B cell (primary cell): Measurements from ENCODE around the gene SSUH2. TPM values are rescaled to one million over a fixed set of nuclear protein-coding genes. Genes with fewer than 3 reads are reported as not detected.

Source experiments
- ATAC-seq: fragments of 200-7000 bp; cut with Tn5 transposase; one replicate; pipeline ENCODE4 v1.10.0; 2021; ENCODE audit warnings: low read depth, mild to moderate bottlenecking, moderate number of reproducible peaks, moderate library complexity
- CTCF ChIA-PET: fragments of 350-600 bp; sonication (Branson Sonifier 250); formaldehyde crosslinking; loops from one replicate; lab custom pipeline; 2021; ENCODE audit warnings: antibody characterized with exemption, inconsistent platforms; lab: Charles Lee
- POLR2A ChIA-PET: fragments of 350-600 bp; sonication (Branson Sonifier 250); formaldehyde crosslinking; loops from one replicate; lab custom pipeline; 2021; ENCODE audit warnings: antibody characterized with exemption; lab: Charles Lee
- DNase-seq: peaks from one replicate; pipeline ENCODE4 v3.0.0; 2013
- H2AFZ ChIP-seq: 2 replicates; pipeline ENCODE4 v1.6.1; 2012; ENCODE audit warnings: mild to moderate bottlenecking, low read depth, low read length; ENCODE audit not compliant: insufficient read depth, poor library complexity, severe bottlenecking
- H3K27ac ChIP-seq, 2 donors: 1 replicate in 1 of 2; 2 replicates in 1 of 2; pipeline ENCODE4 v1.5.1; 2012 to 2013; ENCODE audit warnings: low read length in 2 of 2, mild to moderate bottlenecking in 2 of 2, moderate library complexity in 1 of 2
- H3K27me3 ChIP-seq, 4 experiments: fragments of 200-600 bp in 1 of 4; sonication (generic) in 1 of 4; replicated peaks in 1 of 4; 1 replicate in 2 of 4; 2 replicates in 2 of 4; pipeline versions ENCODE4 v1.6.1 to v1.7.0; 2013 to 2016; ENCODE audit warnings: low read length in 3 of 4, mild to moderate bottlenecking in 2 of 4, mixed read lengths in 1 of 4, moderate library complexity in 1 of 4; ENCODE audit not compliant: insufficient read depth in 4 of 4, control insufficient read depth in 3 of 4; ENCODE audit errors: control extremely low read depth in 1 of 4
- H3K36me3 ChIP-seq, 2 experiments: replicated peaks in 1 of 2; 1 replicate in 1 of 2; 2 replicates in 1 of 2; pipeline versions ENCODE4 v1.6.1 to v1.7.1; 2013; ENCODE audit warnings: low read length in 1 of 2; ENCODE audit not compliant: insufficient read depth in 2 of 2, control insufficient read depth in 1 of 2; ENCODE audit errors: control extremely low read depth in 1 of 2, extremely low read depth in 1 of 2
- H3K4me1 ChIP-seq, 2 donors: fragments of 200-600 bp in 1 of 2; sonication (generic) in 1 of 2; 1 replicate in 1 of 2; 2 replicates in 1 of 2; pipeline versions ENCODE4 v1.5.1 to v1.6.1; 2013 to 2017; ENCODE audit warnings: low read length in 2 of 2; ENCODE audit not compliant: control insufficient read depth in 2 of 2, insufficient read depth in 2 of 2
- H3K4me2 ChIP-seq: replicated peaks from 2 replicates; pipeline ENCODE3; 2012; ENCODE audit warnings: mild to moderate bottlenecking, low read depth, low read length; ENCODE audit not compliant: poor library complexity, severe bottlenecking
- H3K4me3 ChIP-seq, 5 experiments: fragments of 200-600 bp in 1 of 5; sonication (generic) in 1 of 5; 1 replicate in 3 of 5; 2 replicates in 2 of 5; pipeline versions ENCODE4 v1.5.1 to v1.7.0; 2011 to 2016; ENCODE audit warnings: low read length in 4 of 5, mild to moderate bottlenecking in 4 of 5, low read depth in 2 of 5, control low read depth in 1 of 5, moderate library complexity in 1 of 5; ENCODE audit not compliant: insufficient read depth in 1 of 5; ENCODE audit errors: control extremely low read depth in 1 of 5, extremely low read depth in 1 of 5
- H3K79me2 ChIP-seq: fragments of 200-600 bp; sonication (generic); one replicate; pipeline ENCODE4 v1.6.0; 2016; ENCODE audit warnings: low read length; ENCODE audit not compliant: control insufficient read depth, insufficient read depth
- H3K9ac ChIP-seq: fragments of 200-600 bp; sonication (generic); 2 replicates; pipeline ENCODE4 v1.6.1; 2017; ENCODE audit warnings: mild to moderate bottlenecking, low read length, moderate library complexity
- H3K9me3 ChIP-seq, 3 donors: one replicate each; pipeline versions ENCODE4 v1.6.1 to v1.7.1; 2013; ENCODE audit warnings: low read length in 2 of 3; ENCODE audit not compliant: control insufficient read depth in 2 of 3, insufficient read depth in 1 of 3; ENCODE audit errors: control extremely low read depth in 1 of 3
- H4K20me1 ChIP-seq: 2 replicates; pipeline ENCODE4 v1.6.0; 2012; ENCODE audit warnings: mild to moderate bottlenecking, low read length; ENCODE audit not compliant: insufficient read depth, control insufficient read depth, poor library complexity, severe bottlenecking
- H3K27ac Mint-ChIP-seq: one replicate; pipeline ENCODE4 v1.8.0; 2021; ENCODE audit warnings: mixed read lengths
- H3K27me3 Mint-ChIP-seq: one replicate; pipeline ENCODE4 v1.8.0; 2021; ENCODE audit warnings: mixed read lengths
- H3K4me1 Mint-ChIP-seq: one replicate; pipeline ENCODE4 v1.8.0; 2021; ENCODE audit warnings: mixed read lengths
- H3K4me3 Mint-ChIP-seq: one replicate; pipeline ENCODE4 v1.8.0; 2021; ENCODE audit warnings: mixed read lengths
- H3K9me3 Mint-ChIP-seq: one replicate; pipeline ENCODE4 v1.8.0; 2022; ENCODE audit warnings: mixed read lengths; ENCODE audit not compliant: insufficient read depth
- CTCF ChIP-seq: fragments of 200-600 bp; IDR thresholded peaks from one replicate; pipeline ENCODE4 v1.8.0; 2022; ENCODE audit warnings: antibody characterized with exemption, mild to moderate bottlenecking
- EZH2 ChIP-seq: IDR thresholded peaks from 2 replicates; pipeline ENCODE4 v1.6.1; 2012; ENCODE audit warnings: borderline replicate concordance, low read depth, mild to moderate bottlenecking, moderate library complexity, low read length; ENCODE audit not compliant: insufficient read depth, poor library complexity, severe bottlenecking
- WGBS: methylation state at CpG from one replicate; pipeline ENCODE4 v1.1.5; 2013; ENCODE audit warnings: missing lambda C conversion rate; ENCODE audit not compliant: insufficient coverage; 5-methylcytosine and 5-hydroxymethylcytosine counted together
- intact Hi-C: fragments of 100-400 bp; cut with micrococcal nuclease; formaldehyde crosslinking; loops from one replicate; pipeline ENCODE4 v1.10.0; 2022
- polyA plus RNA-seq: library from polyadenylated mRNA; depleted of rRNA; stranded (reverse); fragments of >200 nt; gene quantifications from 2 replicates; pipeline ENCODE4 v1.2.3, GENCODE V29; 2012
- total RNA-seq, 2 donors: library from RNA; stranded (reverse); fragments of 120-200 nt in 1 of 2; gene quantifications; 1 replicate in 1 of 2; 2 replicates in 1 of 2; pipeline versions ENCODE4 v1.2.3 to v1.2.4, GENCODE V29; 2013 to 2022

SSUH2 gene
- total and polyA plus RNA-seq, 2 donors (not counting 1 experiment from before 2014, with no cell fraction given) = not detected

DNA sequence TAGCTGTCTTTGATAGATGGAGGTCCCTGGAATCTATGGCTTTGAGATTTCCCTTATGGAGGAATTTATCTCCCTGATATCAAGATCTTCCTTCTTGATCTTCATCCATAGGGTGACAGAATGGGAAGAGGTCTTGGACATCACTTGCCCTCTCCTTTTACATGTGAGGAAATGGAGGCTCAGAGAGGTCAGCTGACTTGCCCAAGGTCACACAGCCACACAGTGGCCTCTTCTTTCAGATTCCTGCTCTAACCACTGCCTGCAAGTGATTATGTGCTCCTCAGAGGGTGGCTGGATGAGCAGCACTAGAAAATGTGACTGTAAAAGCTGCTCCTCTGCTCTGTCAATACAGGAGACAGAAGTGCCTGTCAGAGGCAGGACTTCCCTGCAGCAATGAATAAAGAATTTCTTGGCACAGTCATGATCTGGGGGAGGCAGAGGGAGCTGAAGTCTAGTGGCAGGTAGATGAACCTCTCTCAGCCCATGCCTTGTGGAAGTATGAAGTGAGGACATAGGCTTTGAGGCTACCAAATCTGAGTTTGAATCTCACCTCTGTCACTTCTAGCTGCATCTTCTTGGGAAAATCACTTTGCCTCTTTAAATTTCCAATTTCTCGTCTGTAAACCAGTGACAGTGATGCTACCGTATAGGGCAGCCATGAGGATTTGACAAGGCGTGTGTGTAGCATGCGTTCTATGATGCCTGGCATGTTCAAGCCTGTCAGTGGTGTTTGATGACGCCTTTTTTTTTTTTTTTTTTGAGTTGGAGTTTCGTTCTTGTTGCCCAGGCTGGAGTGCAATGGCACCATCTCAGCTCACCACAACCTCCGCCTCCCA, 12.0 kb downstream of the SSUH2 start:
- Histone ChIP-seq H2AFZ (no peak overlapping the region), H3K27me3 (peaks cover 0 to 4% (median 0%) of the 10 kb centered on the region in 4 experiments), H3K9ac (no peak overlapping the region), H3K79me2 (no peaks in the 10 kb centered on the region), H3K4me1 (peaks cover 0 to 8% of the 10 kb centered on the region in 2 donors), H3K4me2 (no peak overlapping the region), H3K4me3 (no peak overlapping the region), H3K27ac (no peak overlapping the region), H3K36me3 (no peaks in the 10 kb centered on the region), H3K9me3 (peaks cover 0 to 8% (median 0%) of the 10 kb centered on the region in 3 donors), H4K20me1 (no peaks in the 10 kb centered on the region)
- intact Hi-C loops = no loop called here
- Mint-ChIP-seq H3K4me1 (peaks cover 5% of the 10 kb centered on the region), H3K4me3 (no peak overlapping the region), H3K27me3 (peaks cover 14% of the 10 kb centered on the region), H3K9me3 (no peaks in the 10 kb centered on the region), H3K27ac (no peak overlapping the region)
- POLR2A ChIA-PET = no interaction called here
- no peak for DNase-seq
- no peak for ATAC-seq
- TF ChIP-seq CTCF (no peak), EZH2 (no peak)
- 97% methylated on average over 4 of the region's 7 CpGs for WGBS
- CTCF ChIA-PET = interaction anchor here (0.8 kb wide), 1 partner anchor 11 kb away, joined by 3 read pairs; no protein-coding TSS in a partner anchor

- no peak overlapping the region for H3K4me2 ChIP-seq
- peaks cover 0 to 8% (median 0%) of the 10 kb centered on the region in 3 donors for H3K9me3 ChIP-seq
- no peak overlapping the region for H3K9ac ChIP-seq
- H3K79me2 ChIP-seq = no peaks in the 10 kb centered on the region
- 79% methylated on average over 4 of the region's 4 CpGs for WGBS
- H3K4me3 ChIP-seq = no peak overlapping the region
- CTCF ChIA-PET = no interaction called here
- no peak overlapping the region for H3K4me3 Mint-ChIP-seq
- no peak for ATAC-seq
- peaks cover 0 to 8% of the 10 kb centered on the region in 2 donors for H3K4me1 ChIP-seq
- intact Hi-C loops = no loop called here
- H4K20me1 ChIP-seq = no peaks in the 10 kb centered on the region
- no peak overlapping the region for H3K27ac ChIP-seq
- peaks cover 5% of the 10 kb centered on the region for H3K4me1 Mint-ChIP-seq
- no peak for TF ChIP-seq EZH2
- no peak for TF ChIP-seq CTCF
- no peak for DNase-seq
- peaks cover 14% of the 10 kb centered on the region for H3K27me3 Mint-ChIP-seq
- H3K27me3 ChIP-seq = peaks cover 0 to 4% (median 0%) of the 10 kb centered on the region in 4 experiments
- H3K27ac Mint-ChIP-seq = no peak overlapping the region
- POLR2A ChIA-PET = no interaction called here
- H3K36me3 ChIP-seq = no peaks in the 10 kb centered on the region
- no peak overlapping the region for H2AFZ ChIP-seq
- H3K9me3 Mint-ChIP-seq = no peaks in the 10 kb centered on the region
These were observed 12.9 kb downstream of the SSUH2 start for GRCh38 chr3:8631661-8632060.
